Epithelial cell of prostate (primary cell): ENCODE data around the gene CEP112.

Experiments used
- DNase-seq: peaks from one replicate; pipeline ENCODE4 v3.0.0-alpha.2; 2011; ENCODE audit warnings: low read depth, low spot score
- H3K27ac ChIP-seq: fragments of 450-650 bp; 2 replicates; pipeline ENCODE4 v1.5.1; 2017; ENCODE audit warnings: mild to moderate bottlenecking

CEP112 gene

DNA sequence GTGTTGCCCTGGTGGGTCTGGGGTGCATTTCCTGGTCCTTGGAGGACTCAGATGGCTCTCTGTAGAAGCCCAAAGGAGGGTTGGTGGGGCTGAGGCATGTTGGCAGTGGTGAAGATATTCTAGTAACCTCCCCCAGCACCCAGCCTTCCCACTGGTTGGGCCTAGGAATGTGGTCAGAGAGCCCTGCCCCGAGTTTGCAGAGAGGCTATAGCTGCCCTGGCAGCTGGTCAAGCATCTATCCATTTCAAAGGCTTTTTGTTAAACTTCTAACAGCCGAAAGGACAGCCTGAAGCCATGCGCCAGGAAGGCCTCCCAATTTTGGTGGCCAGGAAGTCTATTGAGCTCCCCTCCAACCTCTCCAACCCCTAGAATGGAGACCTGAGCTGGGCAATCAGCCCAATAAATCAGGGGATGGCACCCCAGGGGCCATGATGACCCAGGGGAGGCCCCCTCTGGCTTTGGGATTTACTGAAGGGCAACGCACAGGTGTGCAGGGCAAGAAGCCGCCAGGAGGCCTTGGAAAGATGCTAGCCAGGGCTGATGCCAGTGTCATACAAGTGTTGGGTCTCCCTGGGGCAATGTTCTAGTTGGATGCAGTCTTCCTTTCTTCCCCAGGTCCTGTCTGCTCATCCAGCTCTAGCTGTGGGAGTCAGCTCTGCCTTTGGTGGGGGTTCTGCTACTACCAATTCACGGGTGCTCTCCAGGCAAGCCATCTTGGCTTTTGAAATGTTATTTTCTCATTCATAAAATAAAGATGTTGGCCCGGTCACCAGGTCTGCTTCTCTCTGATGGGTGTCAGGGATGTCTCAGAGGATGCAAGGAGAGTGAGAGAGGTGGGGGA lies 599.6 kb downstream of the CEP112 start:
- H3K27ac ChIP-seq, result no peak overlapping the region
- DNase-seq, result no peak

DNA sequence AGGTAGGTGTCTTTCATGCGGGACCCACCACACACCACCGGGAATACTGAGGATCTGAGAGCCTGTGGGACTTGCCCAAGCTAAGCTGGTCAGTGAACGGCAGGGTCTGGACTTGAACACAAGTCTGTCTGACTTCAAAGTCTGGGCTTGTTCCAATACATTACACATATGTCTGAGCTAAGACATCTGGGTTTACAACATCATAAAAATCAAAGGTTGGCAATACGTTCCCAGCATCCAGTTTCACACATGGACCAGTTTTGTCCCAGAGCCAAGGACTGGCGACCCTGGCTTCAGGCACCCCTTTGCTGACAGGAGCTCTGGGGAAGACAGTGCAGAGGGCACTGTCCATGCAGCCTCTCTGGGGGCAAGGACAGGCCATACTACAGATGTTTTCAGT lies 602.6 kb downstream of the CEP112 start:
- DNase-seq, result no peak
- H3K27ac ChIP-seq, result no peak overlapping the region

DNA sequence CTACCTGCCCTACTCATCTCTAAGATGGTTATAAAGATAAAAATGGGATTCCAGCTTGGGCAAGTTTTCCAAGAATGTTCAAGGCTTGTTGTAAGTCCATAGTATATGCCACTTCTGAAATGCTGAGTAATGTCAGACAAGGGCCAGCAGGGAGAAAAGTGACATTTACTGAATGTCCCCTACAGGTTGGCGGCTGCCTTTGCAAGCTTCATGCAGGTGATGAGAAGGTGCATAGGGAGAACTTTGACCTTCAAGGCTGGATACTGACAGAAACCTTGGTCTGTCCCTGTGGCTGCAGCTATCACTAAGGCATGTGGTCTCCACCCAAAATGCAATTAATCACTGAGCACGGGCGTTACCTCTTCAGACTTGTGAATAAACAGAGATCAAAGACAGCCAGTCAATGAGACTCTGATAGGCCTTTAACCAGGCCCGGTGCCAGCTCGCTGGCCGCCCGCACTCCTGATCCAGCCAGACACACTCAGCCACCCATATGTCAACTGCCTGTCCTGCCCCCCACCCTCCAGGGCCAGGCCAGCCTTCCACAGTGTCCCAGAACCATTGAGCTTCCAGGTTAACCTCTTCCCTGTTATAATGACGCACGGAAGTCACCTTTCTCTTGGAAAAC lies 603.6 kb downstream of the CEP112 start:
- DNase-seq, result no peak
- no peak overlapping the region for H3K27ac ChIP-seq

DNA sequence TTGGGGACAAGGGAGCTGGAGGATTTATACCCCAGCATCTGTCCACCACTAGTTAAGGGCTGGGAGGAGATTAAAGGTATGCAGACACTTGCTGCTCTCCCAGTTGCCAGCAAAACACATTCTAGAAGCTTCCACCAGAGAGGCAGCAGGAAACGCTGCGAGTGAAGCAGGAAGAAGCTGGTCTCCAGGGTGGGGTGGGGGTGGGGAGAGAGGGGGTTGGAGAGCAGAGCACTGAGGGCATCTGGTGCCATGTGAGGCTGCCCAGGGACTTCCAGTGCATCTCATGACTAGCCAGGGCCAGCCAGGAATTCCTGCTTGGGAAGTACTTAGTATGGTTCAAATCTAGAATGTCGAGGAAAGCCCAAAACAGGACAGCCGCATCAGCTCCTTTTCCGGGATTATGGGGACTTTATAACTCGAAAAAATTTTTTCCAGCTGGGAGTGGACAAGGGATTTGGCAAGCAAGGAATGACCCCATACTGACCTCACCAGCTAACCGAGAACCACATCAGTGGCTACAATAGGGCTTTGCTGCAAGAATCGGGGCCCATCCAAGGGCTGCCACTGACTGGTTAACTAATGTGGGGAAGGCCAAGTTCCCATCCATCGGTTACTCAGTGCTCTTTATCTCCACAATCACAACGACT lies 604.3 kb downstream of the CEP112 start:
- no peak overlapping the region for H3K27ac ChIP-seq
- DNase-seq, result no peak

DNA sequence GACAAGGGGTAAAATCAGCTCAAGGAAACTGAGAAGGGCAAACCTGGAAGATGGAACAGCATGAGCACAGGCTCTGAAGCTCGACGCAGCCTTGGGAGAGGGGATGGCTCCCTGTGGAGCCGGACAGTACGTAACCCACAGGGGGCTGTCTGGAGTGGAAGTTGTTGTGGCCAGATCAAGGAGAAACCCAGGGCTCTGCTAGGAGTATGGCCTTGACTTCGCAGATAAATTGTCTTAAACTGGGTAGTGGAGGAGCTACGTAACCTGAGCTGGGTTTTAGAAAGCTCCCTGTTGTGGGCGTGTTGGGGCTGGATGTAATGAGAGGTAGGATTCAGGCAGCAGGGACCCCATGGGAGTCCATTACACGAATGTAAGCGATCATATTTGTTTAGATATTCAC lies 605.0 kb downstream of the CEP112 start:
- no peak for DNase-seq
- H3K27ac ChIP-seq, result no peak overlapping the region
